Ishikawa (cell line): ENCODE measurements around the gene IDH2.
A peak's percentile ranks its signal among the peaks of the same experiment; 100 is the strongest.

Experiments used
- CEBPB ChIP-seq: IDR thresholded peaks from 2 replicates; pipeline ENCODE4 v1.6.1; 2012
- CREB1 ChIP-seq: IDR thresholded peaks from 2 replicates; pipeline ENCODE4 v1.6.1; 2012; ENCODE audit warnings: low read depth
- EGR1 ChIP-seq: IDR thresholded peaks from 2 replicates; pipeline ENCODE4 v1.6.1; 2012
- EP300 ChIP-seq: IDR thresholded peaks from 2 replicates; pipeline ENCODE4 v1.6.1; 2012; ENCODE audit warnings: borderline replicate concordance
- FOXM1 ChIP-seq: IDR thresholded peaks from 2 replicates; pipeline ENCODE4 v1.6.1; 2012; ENCODE audit warnings: low read depth, borderline replicate concordance
- NFIC ChIP-seq: IDR thresholded peaks from 2 replicates; pipeline ENCODE4 v1.6.1; 2012
- RAD21 ChIP-seq: IDR thresholded peaks from 2 replicates; pipeline ENCODE4 v1.6.1; 2012; ENCODE audit warnings: low read depth
- TAF1 ChIP-seq: IDR thresholded peaks from 2 replicates; pipeline ENCODE4 v1.6.1; 2012; ENCODE audit warnings: low read depth, mild to moderate bottlenecking
- TEAD4 ChIP-seq: IDR thresholded peaks from 2 replicates; pipeline ENCODE4 v1.6.1; 2012
- YY1 ChIP-seq: IDR thresholded peaks from 2 replicates; pipeline ENCODE4 v1.6.1; 2012; ENCODE audit warnings: low read depth
- ZBTB7A ChIP-seq: IDR thresholded peaks from 2 replicates; pipeline ENCODE4 v1.6.1; 2012; ENCODE audit warnings: low read depth
- TF ChIP-seq, protein P1 (sequence below): IDR thresholded peaks from 2 replicates; pipeline ENCODE4 v1.6.1; 2012
- TF ChIP-seq, protein P2 (sequence below): IDR thresholded peaks from 2 replicates; pipeline ENCODE4 v1.6.1; 2012; ENCODE audit warnings: low read depth, mild to moderate bottlenecking
- TF ChIP-seq, protein P3 (sequence below): IDR thresholded peaks from 2 replicates; pipeline ENCODE4 v1.6.1; 2012

DNA sequence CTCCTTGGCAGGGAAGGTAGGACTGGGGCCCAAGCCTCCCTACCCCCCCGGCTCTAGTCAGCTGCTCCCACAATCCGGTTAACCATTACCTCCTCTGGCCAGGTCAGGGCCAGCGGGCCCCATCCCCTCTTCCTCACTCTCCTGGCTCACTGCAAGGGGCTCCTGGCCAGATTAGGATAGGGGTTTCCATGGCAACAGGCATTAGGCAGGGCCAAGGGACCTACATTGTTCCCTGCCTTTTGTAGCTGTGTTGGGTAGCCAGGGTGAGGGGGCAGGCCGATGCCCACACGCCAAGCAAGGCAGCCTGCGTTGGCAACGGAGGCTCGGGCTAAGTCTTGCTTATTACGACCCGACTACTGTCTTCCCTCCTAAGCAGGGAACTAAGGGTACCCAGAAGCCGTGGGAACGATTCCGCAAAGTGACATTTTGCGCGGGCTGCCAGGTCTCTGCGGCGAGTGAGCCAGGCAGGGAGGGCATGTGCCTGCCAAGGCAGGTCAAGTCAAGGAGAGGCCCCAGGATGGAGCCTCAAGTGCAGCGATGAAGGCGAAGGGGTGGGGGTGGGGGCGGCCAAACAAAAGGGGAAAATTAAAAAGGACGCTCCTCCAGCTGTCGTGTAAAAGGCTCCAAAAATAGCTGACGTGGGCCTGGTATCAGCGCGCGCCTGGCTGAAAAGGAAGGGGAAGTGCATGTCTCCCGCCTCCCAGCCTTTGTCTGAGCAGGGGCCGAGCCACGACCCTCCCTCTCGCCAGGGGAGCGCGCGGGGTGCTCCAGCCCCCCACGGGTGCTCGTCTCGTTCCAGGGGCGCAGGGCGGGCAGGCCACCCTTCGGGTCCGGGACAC is 919 bp downstream of the IDH2 start:
- TF ChIP-seq, protein P1, sequence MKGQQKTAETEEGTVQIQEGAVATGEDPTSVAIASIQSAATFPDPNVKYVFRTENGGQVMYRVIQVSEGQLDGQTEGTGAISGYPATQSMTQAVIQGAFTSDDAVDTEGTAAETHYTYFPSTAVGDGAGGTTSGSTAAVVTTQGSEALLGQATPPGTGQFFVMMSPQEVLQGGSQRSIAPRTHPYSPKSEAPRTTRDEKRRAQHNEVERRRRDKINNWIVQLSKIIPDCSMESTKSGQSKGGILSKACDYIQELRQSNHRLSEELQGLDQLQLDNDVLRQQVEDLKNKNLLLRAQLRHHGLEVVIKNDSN = no peak
- no peak for TF ChIP-seq CEBPB
- no peak for TF ChIP-seq NFIC
- TF ChIP-seq TAF1 = no peak
- no peak for TF ChIP-seq YY1
- TF ChIP-seq, protein P2, sequence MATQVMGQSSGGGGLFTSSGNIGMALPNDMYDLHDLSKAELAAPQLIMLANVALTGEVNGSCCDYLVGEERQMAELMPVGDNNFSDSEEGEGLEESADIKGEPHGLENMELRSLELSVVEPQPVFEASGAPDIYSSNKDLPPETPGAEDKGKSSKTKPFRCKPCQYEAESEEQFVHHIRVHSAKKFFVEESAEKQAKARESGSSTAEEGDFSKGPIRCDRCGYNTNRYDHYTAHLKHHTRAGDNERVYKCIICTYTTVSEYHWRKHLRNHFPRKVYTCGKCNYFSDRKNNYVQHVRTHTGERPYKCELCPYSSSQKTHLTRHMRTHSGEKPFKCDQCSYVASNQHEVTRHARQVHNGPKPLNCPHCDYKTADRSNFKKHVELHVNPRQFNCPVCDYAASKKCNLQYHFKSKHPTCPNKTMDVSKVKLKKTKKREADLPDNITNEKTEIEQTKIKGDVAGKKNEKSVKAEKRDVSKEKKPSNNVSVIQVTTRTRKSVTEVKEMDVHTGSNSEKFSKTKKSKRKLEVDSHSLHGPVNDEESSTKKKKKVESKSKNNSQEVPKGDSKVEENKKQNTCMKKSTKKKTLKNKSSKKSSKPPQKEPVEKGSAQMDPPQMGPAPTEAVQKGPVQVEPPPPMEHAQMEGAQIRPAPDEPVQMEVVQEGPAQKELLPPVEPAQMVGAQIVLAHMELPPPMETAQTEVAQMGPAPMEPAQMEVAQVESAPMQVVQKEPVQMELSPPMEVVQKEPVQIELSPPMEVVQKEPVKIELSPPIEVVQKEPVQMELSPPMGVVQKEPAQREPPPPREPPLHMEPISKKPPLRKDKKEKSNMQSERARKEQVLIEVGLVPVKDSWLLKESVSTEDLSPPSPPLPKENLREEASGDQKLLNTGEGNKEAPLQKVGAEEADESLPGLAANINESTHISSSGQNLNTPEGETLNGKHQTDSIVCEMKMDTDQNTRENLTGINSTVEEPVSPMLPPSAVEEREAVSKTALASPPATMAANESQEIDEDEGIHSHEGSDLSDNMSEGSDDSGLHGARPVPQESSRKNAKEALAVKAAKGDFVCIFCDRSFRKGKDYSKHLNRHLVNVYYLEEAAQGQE = no peak
- no peak for TF ChIP-seq CREB1
- no peak for TF ChIP-seq EP300
- TF ChIP-seq TEAD4 = no peak
- no peak for TF ChIP-seq EGR1
- TF ChIP-seq, protein P3, sequence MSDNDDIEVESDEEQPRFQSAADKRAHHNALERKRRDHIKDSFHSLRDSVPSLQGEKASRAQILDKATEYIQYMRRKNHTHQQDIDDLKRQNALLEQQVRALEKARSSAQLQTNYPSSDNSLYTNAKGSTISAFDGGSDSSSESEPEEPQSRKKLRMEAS = no peak
- TF ChIP-seq ZBTB7A = peak; percentile 77; the same call in 1 of the 2 replicates
- no peak for TF ChIP-seq FOXM1
- no peak for TF ChIP-seq RAD21
